ENCODE measurements around the gene UBE2G2. TPM values are rescaled to one million over a fixed set of nuclear protein-coding genes. Genes with fewer than 3 reads are reported as not detected.
"Not testable (repeated sequence)": the region's sequence is repeated elsewhere in the genome, so short reads cannot be mapped to it uniquely, and the experiment has no call there.

UBE2G2 gene
- total RNA-seq, 2 experiments from 2014 or later = 87.6 to 96.0 TPM

DNA sequence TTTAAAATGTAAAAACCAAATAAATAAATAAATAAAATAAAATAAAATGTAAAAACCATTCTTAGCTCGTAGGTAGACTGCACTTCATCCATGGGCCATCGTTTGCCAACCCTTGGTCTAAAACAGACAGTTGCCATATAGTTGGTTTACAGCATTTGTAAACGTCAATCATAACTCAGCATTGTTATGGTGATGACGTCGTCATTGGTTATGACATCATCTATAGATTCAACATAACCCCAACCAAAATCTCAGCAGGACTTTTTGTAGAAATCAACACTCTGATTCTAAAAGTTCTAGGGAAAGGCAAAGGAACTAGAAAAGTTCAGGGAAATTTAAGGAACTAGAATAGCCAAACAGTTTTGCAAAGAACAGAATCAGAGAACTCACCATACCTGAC, 32.0 kb upstream of the UBE2G2 start:
- CTCF ChIA-PET = no interaction called here

DNA sequence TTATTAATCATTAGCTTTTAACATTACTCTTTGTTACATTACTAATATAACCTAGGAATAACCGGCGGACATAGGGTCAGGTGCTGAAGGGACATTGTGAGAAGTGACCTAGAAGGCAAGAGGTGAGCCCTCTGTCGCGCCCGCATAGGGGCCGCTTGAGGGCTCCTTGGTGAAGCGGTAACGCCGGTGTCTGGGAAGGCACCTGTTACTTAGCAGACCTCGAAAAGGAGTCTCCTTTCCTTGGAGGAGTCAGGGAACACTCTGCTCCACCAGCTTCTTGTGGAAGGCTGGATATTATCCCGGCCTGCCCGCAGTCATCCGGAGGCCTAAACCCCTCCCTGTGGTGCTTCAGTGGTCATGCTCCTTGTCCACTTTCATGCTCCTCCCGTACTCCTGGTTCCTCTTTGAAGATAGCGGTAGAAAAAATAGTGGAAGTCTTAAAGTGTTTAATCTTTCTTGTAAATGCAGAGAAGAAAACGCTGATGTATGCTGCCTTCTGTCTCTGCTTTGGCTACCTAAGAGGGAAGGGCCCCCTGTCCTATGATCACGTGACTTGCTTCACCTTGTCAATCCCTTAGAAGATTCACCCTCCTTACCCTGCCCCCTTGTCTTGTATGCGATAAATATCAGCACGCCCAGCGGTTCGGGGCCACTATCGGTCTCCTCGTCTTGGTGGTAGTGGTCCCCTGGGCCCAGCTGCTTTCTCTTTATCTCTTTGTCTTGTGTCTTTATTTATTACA, 31.1 kb upstream of the UBE2G2 start:
- intact Hi-C loops (cut with micrococcal nuclease); H3K36me3 Mint-ChIP-seq; H3K27ac Mint-ChIP-seq; DNase-seq; POLR2A ChIA-PET; H3K27me3 Mint-ChIP-seq; H3K4me3 Mint-ChIP-seq; CTCF ChIA-PET: not testable (repeated sequence)
- peaks cover 20% of the 10 kb centered on the region for H3K4me1 Mint-ChIP-seq (ENCODE audit: low read depth)
- peaks cover 14% of the 10 kb centered on the region for H3K9me3 Mint-ChIP-seq

More for the DNA sequence above, 32.0 kb upstream of the UBE2G2 start:
- intact Hi-C loops (cut with micrococcal nuclease) = no loop called here
- Mint-ChIP-seq H3K27ac (no peak overlapping the region), H3K27me3 (no peaks in the 10 kb centered on the region), H3K4me3 (no peak overlapping the region), H3K36me3 (peaks cover 2% of the 10 kb centered on the region), H3K4me1 (ENCODE audit: low read depth) (peaks cover 20% of the 10 kb centered on the region), H3K9me3 (peaks cover 4% of the 10 kb centered on the region)
- POLR2A ChIA-PET = no interaction called here
- DNase-seq = no peak

- ChIA-PET CTCF (no interaction called here), POLR2A (no interaction called here)
- H3K4me3 Mint-ChIP-seq = no peak overlapping the region
- H3K27me3 Mint-ChIP-seq = no peaks in the 10 kb centered on the region
- H3K4me1 Mint-ChIP-seq (ENCODE audit: low read depth) = peaks cover 20% of the 10 kb centered on the region
- peaks cover 21% of the 10 kb centered on the region for H3K9me3 Mint-ChIP-seq
- DNase-seq = no peak
- no peak overlapping the region for H3K27ac Mint-ChIP-seq
- intact Hi-C loops (cut with micrococcal nuclease) = no loop called here
- H3K36me3 Mint-ChIP-seq = peaks cover 12% of the 10 kb centered on the region
These were observed 29.7 kb upstream of the UBE2G2 start for GRCh38 chr21:44831227-44831860.

DNA sequence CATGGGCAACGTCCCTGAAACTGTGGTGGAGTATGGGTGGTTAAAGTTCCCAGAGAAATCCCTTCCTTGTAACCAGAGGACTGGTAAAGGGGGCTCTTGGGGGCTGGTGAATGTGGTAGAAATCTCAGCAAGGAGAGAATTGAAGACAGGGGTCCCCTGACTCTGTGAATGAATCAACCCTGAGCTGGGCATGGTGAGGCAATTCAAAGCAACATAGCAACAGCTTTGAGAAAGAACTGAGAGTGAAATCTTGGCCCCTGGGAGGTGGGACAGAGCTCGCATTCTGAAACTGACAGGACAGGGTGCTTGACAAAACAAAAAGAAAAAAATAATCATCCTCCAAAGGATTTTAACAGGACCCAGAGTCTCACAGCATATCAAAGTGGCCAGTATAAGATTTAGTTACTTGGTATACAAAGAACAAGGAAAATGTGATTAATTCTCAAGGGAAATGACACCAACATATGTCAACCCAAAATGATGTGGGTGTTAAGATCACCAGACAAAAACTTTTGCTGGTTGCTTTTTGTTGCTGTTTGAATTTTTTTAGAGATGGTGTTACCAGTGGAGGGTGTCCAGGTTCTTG, 28.0 kb upstream of the UBE2G2 start:
- intact Hi-C loops (cut with micrococcal nuclease) = no loop called here
- Mint-ChIP-seq H3K36me3 (peaks cover 12% of the 10 kb centered on the region), H3K9me3 (peaks cover 21% of the 10 kb centered on the region), H3K4me1 (ENCODE audit: low read depth) (peaks cover 20% of the 10 kb centered on the region), H3K27me3 (no peaks in the 10 kb centered on the region), H3K27ac (peak overlapping the region; percentile 79), H3K4me3 (no peak overlapping the region)
- ChIA-PET CTCF (no interaction called here), POLR2A (no interaction called here)
- DNase-seq = peak; percentile 30

DNA sequence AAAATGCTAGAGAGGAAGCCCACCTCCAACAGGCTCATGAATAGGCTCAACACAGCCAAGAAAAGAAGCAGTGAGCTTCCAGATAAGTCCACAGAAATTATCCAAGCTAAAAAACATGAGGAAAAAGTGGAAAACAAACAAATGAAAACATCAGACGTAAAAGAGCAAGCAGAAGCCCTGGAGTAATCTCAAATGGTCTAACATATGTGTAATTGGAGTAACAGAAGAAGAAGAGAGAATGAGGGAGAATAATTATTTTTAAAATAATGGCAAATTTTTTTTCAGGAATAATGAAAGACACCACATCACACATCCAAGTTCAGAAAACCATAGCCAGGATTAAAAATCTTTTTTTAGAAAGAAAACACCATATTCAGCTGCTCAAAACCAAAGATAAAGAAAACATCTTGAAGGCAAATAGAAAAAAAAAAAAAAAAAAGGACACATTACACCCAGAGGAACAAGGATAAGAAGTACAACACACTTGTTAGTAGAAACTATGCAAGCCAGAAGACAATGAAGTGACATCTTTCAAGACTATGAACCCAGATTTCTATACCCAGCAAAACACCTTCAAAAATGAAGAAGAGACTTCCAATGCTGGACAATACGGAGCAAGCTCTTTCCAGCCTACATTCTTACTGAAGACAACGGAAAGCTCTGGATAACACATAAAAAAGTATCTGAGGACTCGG, 26.9 kb upstream of the UBE2G2 start:
- Mint-ChIP-seq H3K27me3 (no peaks in the 10 kb centered on the region), H3K9me3 (peaks cover 25% of the 10 kb centered on the region), H3K27ac (peak overlapping the region; percentile 3), H3K36me3 (peaks cover 12% of the 10 kb centered on the region), H3K4me1 (ENCODE audit: low read depth) (peaks cover 20% of the 10 kb centered on the region), H3K4me3 (no peak overlapping the region)
- intact Hi-C loops (cut with micrococcal nuclease) = no loop called here
- no peak for DNase-seq
- ChIA-PET CTCF (no interaction called here), POLR2A (interaction anchor here (0.9 kb wide), 1 partner anchor 27 kb away, joined by 3 read pairs; the partner anchor contains the start of gene UBE2G2)

DNA sequence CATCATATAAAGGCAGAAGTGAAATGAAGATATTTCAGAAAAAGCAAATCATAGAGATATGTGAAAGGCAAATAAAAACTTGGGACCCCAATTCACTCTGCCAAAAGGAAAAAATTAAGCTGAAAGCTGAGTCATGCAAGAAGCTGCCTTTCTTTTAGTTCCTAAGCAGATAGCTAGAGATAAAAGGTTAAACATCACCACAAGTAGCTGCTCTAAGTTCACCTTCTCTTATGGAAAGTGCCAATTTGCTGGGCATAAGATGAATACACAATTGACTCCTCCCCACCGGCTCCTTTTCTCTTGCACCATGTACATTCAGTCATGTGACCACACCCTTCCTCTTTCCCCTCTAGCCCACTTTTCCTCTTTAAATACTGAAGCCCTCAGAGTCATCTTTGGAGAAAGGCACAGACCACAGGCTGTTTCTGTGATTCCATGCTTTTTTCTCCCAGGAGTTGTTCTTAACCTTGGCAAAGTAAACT, 21.6 kb upstream of the UBE2G2 start:
- Mint-ChIP-seq H3K9me3 (peaks cover 43% of the 10 kb centered on the region), H3K36me3 (peaks cover 6% of the 10 kb centered on the region), H3K4me3 (no peak overlapping the region), H3K27me3 (no peaks in the 10 kb centered on the region), H3K27ac (no peak overlapping the region), H3K4me1 (ENCODE audit: low read depth) (no peaks in the 10 kb centered on the region)
- intact Hi-C loops (cut with micrococcal nuclease) = no loop called here
- no peak for DNase-seq
- POLR2A ChIA-PET = no interaction called here
- CTCF ChIA-PET = interaction anchor here (0.9 to 1.5 kb wide), 2 partner anchors 23 to 312 kb away, joined by 4 to 7 read pairs; no protein-coding TSS in a partner anchor

DNA sequence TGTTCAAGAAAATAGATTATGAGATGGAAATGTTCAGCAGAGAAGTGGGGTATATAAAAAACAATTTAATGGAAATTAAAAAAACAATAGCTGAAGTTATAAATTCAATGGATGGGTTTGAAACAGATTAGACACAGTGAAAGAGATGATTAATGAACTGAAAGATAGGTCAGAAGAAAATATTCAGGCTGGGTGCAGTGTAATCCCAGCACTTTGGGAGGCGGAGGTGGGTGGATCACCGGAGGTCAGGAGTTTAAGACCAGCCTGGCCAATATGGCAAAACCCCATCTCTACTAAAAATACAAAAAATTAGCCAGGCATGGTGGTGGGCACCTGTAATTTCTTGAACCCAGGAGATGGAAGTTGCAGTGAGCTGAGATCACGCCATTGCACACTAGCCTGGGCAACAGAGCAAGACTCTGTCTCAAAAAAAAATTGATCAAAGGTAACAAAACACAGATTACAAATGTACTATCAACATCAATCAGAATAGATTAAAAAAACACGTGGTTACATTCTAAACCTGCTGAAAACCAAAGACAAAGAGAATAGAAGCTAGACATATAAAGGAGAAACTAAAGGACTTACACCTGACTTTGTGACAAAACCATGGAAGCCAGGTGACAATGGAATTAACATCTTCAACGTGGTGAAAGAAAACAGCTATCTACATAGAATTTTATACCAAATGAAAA, 21.0 kb upstream of the UBE2G2 start:
- H3K4me3 Mint-ChIP-seq = no peak overlapping the region
- H3K4me1 Mint-ChIP-seq (ENCODE audit: low read depth) = no peaks in the 10 kb centered on the region
- POLR2A ChIA-PET = no interaction called here
- peaks cover 3% of the 10 kb centered on the region for H3K36me3 Mint-ChIP-seq
- CTCF ChIA-PET = interaction anchor here (0.9 to 1.5 kb wide), 2 partner anchors 22 to 312 kb away, joined by 4 to 7 read pairs; no protein-coding TSS in a partner anchor
- peaks cover 37% of the 10 kb centered on the region for H3K9me3 Mint-ChIP-seq
- DNase-seq = no peak
- H3K27me3 Mint-ChIP-seq = no peaks in the 10 kb centered on the region
- H3K27ac Mint-ChIP-seq = no peak overlapping the region
- intact Hi-C loops (cut with micrococcal nuclease) = no loop called here

- no peak for DNase-seq
- ChIA-PET CTCF (interaction anchor here (1.3 kb wide), 1 partner anchor 27 kb away, joined by 4 read pairs; no protein-coding TSS in a partner anchor), POLR2A (no interaction called here)
- H3K27ac Mint-ChIP-seq = no peak overlapping the region
- H3K27me3 Mint-ChIP-seq = no peaks in the 10 kb centered on the region
- no peaks in the 10 kb centered on the region for H3K36me3 Mint-ChIP-seq
- H3K4me1 Mint-ChIP-seq (ENCODE audit: low read depth) = peaks cover 11% of the 10 kb centered on the region
- H3K4me3 Mint-ChIP-seq = no peak overlapping the region
- intact Hi-C loops (cut with micrococcal nuclease) = no loop called here
- peaks cover 30% of the 10 kb centered on the region for H3K9me3 Mint-ChIP-seq
These were observed 19.2 kb upstream of the UBE2G2 start for GRCh38 chr21:44820851-44821250.

DNA sequence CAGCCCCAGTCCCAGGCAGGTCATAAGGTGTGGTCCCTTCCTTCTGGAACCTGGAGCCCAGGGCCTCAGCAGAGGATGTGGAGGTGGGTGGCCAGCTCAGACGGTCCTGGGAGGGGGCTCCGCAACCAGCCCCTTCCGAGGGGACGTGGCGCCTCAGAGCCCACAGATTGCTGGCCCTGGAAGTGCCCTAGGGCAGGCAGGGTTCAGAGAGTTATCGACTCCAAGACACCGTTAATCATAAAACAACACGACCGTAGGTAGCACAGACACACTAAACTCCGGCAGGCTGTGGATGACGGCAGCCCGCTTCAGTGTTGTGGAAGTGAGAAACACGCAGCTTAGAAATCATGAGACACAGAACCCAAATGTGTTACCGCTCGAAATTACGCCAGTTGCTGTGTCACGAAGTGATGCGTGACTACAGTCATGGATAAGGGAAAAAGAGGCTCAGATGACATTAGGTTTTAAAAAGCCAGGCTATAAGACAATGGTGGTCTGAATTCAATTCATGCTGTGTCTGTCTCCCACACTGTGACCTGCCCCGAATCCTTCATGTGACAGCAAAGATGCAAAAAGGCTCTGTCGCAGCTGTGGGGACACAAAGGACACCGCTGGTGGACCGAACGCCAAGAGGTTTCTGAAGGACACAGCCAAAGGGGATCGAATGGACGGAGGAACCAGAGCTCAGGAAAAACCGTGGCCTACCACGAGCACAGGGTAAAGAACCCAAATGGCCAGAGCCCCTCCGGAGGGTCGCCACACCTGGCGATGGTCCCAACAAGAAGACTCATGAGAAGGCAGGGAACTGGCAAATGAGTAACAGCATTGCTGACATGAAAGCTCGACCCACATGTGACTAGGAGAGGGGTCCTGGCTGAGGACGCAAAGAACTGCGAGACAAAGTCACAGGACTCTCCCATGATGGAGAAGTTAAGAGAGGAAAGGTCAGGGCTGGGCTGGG, 17.9 kb upstream of the UBE2G2 start:
- no peaks in the 10 kb centered on the region for H3K27me3 Mint-ChIP-seq
- peaks cover 30% of the 10 kb centered on the region for H3K9me3 Mint-ChIP-seq
- ChIA-PET CTCF (interaction anchor here (0.7 to 1.3 kb wide), 2 partner anchors 26 to 54 kb away, joined by 3 to 4 read pairs; partner anchors contain the start of gene PTTG1IP), POLR2A (no interaction called here)
- no peaks in the 10 kb centered on the region for H3K36me3 Mint-ChIP-seq
- peak overlapping the region; percentile 56 for H3K4me3 Mint-ChIP-seq
- intact Hi-C loops (cut with micrococcal nuclease) = loop anchor here (5.0 kb wide), 2 partner anchors 108 to 263 kb away; no protein-coding TSS in a partner anchor
- peaks cover 11% of the 10 kb centered on the region for H3K4me1 Mint-ChIP-seq (ENCODE audit: low read depth)
- no peak for DNase-seq
- H3K27ac Mint-ChIP-seq = peak overlapping the region; percentile 64

DNA sequence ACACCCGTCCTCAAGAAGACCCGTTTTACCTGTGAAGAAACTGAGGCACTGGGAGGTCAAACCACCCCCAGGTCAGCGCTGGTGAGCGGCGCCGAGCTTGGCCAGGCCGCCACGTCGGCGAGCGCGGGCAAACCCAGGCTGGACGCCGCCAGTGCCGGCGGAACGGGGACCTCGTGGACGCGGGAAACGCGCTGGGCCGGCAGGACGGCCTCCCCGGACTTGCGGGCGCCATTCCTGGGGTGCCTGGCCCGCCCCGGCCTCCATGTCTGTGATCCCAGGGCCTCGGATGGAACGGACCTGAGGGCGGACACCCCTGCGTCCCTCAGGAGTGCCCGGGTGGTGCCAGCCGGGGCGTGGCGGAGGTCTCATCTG, 17.0 kb upstream of the UBE2G2 start:
- Mint-ChIP-seq H3K36me3 (no peaks in the 10 kb centered on the region), H3K9me3 (peaks cover 28% of the 10 kb centered on the region), H3K4me1 (ENCODE audit: low read depth) (peaks cover 11% of the 10 kb centered on the region), H3K27ac (peak overlapping the region; percentile 64), H3K27me3 (no peaks in the 10 kb centered on the region), H3K4me3 (peak overlapping the region; percentile 56)
- ChIA-PET CTCF (interaction anchor here (0.7 to 1.0 kb wide), 2 partner anchors 19 to 55 kb away, joined by 3 read pairs; partner anchors contain the start of gene PTTG1IP), POLR2A (no interaction called here)
- intact Hi-C loops (cut with micrococcal nuclease) = loop anchor here (5.0 kb wide), 2 partner anchors 109 to 264 kb away; no protein-coding TSS in a partner anchor
- DNase-seq = no peak
